Caco-2 (cell line): ENCODE results near the gene SREBF1. TPM values are rescaled to one million over a fixed set of nuclear protein-coding genes. Genes with fewer than 3 reads are reported as not detected.

Experiments used
- Bru-seq: library from RNA; stranded (reverse); fragments of 400-500 nt; gene quantifications from one replicate; lab custom pipeline; 2021; lab: Mats Ljungman, UMichigan
- BruChase-seq, 2 experiments: library from RNA; stranded (reverse); fragments of 400-500 nt; gene quantifications; one replicate each; lab custom pipeline; 2021; lab: Mats Ljungman, UMichigan
- BruUV-seq: library from RNA; stranded (reverse); fragments of 400-500 nt; replicated peaks from 2 replicates; lab custom pipeline; 2021; lab: Mats Ljungman, UMichigan
- CTCF ChIA-PET: fragments of 300-600 bp; sonication (Branson Sonifier 250); formaldehyde crosslinking; loops from one replicate; lab custom pipeline; 2022; ENCODE audit warnings: antibody characterized with exemption; lab: Charles Lee
- POLR2A ChIA-PET: fragments of 300-600 bp; sonication (Branson Sonifier 250); formaldehyde crosslinking; loops from one replicate; lab custom pipeline; 2022; ENCODE audit warnings: antibody characterized with exemption; lab: Charles Lee
- DNase-seq, 2 experiments: peaks; one replicate each; pipeline versions ENCODE4 v3.0.0 to v3.0.0-alpha.2; 2020 to 2022
- H3K27me3 ChIP-seq: replicated peaks from 2 replicates; pipeline ENCODE4 v1.6.0; 2011; ENCODE audit warnings: low read length; ENCODE audit not compliant: control insufficient read depth, insufficient read depth
- H3K36me3 ChIP-seq: 2 replicates; pipeline ENCODE4 v1.5.1; 2011; ENCODE audit warnings: low read length; ENCODE audit not compliant: control insufficient read depth, insufficient read depth
- H3K4me1 ChIP-seq: fragments of 250-450 bp; sonication (Bioruptor Pico); 2 replicates; pipeline ENCODE4 v1.5.1; 2020; ENCODE audit warnings: mild to moderate bottlenecking
- H3K4me3 ChIP-seq: 2 replicates; pipeline ENCODE4 v1.5.1; 2011; ENCODE audit warnings: low read depth, mild to moderate bottlenecking, control low read depth, low read length
- H3K9me3 ChIP-seq: fragments of 250-450 bp; sonication (Bioruptor Pico); 2 replicates; pipeline ENCODE4 v1.5.1; 2020; ENCODE audit warnings: mild to moderate bottlenecking, moderate library complexity
- H3K27ac Mint-ChIP-seq: one replicate; pipeline ENCODE4 v1.8.0; 2022; ENCODE audit warnings: mixed read lengths; ENCODE audit not compliant: unreplicated experiment
- H3K27me3 Mint-ChIP-seq: one replicate; pipeline ENCODE4 v1.8.0; 2022; ENCODE audit warnings: mixed read lengths; ENCODE audit not compliant: insufficient read depth, unreplicated experiment
- H3K36me3 Mint-ChIP-seq: one replicate; pipeline ENCODE4 v1.8.0; 2022; ENCODE audit warnings: mild to moderate bottlenecking, mixed read lengths; ENCODE audit not compliant: insufficient read depth, unreplicated experiment
- H3K4me1 Mint-ChIP-seq: one replicate; pipeline ENCODE4 v1.8.0; 2022; ENCODE audit warnings: low read depth, mixed read lengths; ENCODE audit not compliant: unreplicated experiment
- H3K4me3 Mint-ChIP-seq: one replicate; pipeline ENCODE4 v1.8.0; 2022; ENCODE audit warnings: mild to moderate bottlenecking, moderate library complexity, mixed read lengths; ENCODE audit not compliant: unreplicated experiment
- H3K9me3 Mint-ChIP-seq: one replicate; pipeline ENCODE4 v1.8.0; 2022; ENCODE audit warnings: mixed read lengths; ENCODE audit not compliant: unreplicated experiment
- intact Hi-C: fragments of 100-400 bp; cut with micrococcal nuclease; formaldehyde crosslinking; loops from one replicate; pipeline ENCODE4 v1.10.0; 2022; ENCODE audit not compliant: unreplicated experiment
- long read RNA-seq: library from polyadenylated mRNA; stranded (forward); transcript quantifications from one replicate; pipeline ENCODE4 v2.0.0, GENCODE V29; 2022
- total RNA-seq: library from RNA; stranded (reverse); gene quantifications from 2 replicates; pipeline ENCODE4 v1.2.3, GENCODE V29; 2022
- TF ChIP-seq, protein P1 (sequence below), 2 experiments: fragments of 200-600 bp in 1 of 2; IDR thresholded peaks; 1 replicate in 1 of 2; 2 replicates in 1 of 2; pipeline versions ENCODE4 v1.5.1 to v1.8.0; 2011 to 2022; ENCODE audit warnings: antibody characterized with exemption in 1 of 2, control low read depth in 1 of 2, inconsistent platforms in 1 of 2, low read depth in 1 of 2, low read length in 1 of 2, mild to moderate bottlenecking in 1 of 2, moderate library complexity in 1 of 2; ENCODE audit not compliant: insufficient read depth in 1 of 2, severe bottlenecking in 1 of 2, unreplicated experiment in 1 of 2

SREBF1 gene
- total RNA-seq = 109 and 118 TPM in 2 replicates
- percentile 80 among the genes with signal in this experiment for Bru-seq, nascent RNA
- BruChase-seq, experiment 1, labeled RNA remaining after a 2-hour chase = percentile 80 among the genes with signal in this experiment
- percentile 86 among the genes with signal in this experiment for BruChase-seq, experiment 2, labeled RNA remaining after a 6-hour chase
- long read RNA-seq, full-length matches to known transcripts = 63 of 145 reads
- long read RNA-seq, partial matches to known transcripts = 60 of 145 reads
- long read RNA-seq, other reads (novel, unspliced or antisense) = 22 of 145 reads

DNA sequence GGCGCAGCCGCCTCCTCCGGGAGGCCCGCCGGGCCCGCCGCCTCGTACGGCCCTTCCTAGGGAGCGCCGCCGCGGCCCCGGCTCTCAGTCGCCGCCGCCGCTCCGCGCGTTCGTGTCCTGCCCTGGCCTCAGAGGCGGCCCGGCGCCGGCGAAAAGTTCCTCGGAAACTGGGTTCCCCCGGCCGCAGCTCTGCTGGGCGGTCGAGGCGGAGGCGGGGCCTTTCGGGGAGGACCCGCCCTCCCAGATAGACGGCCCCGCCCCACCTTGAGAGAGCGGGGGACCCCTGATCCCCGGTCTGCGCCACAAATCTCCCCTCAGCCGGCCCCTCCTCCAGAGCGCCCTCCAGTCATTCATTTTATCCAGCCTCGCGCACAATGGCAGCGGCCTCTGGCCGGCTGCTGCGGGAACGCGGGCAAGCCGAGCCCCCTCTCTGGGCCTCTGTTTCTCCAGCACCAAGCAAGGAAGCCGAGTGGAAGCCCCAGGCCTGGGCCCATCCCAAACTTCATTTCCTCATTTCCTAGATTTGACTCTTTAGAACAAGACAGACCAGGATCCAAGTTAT is at the start of gene SREBF1:
Gene SREBF1, minus strand, starts transcription at position 169 of the 562 bp plus-strand sequence. CDS start 169 bp downstream, outside the sequence.
- peaks cover 58% of the 10 kb centered on the region for H3K36me3 Mint-ChIP-seq
- CTCF ChIA-PET = interaction anchor here (1.2 to 1.6 kb wide), 5 partner anchors 10 to 84 kb away, joined by 3 to 8 read pairs (median 4); no protein-coding TSS in a partner anchor
- H3K27me3 Mint-ChIP-seq = no peaks in the 10 kb centered on the region
- intact Hi-C loops = no loop called here
- no peaks in the 10 kb centered on the region for H3K9me3 Mint-ChIP-seq
- H3K9me3 ChIP-seq = no peaks in the 10 kb centered on the region
- TF ChIP-seq, protein P1, sequence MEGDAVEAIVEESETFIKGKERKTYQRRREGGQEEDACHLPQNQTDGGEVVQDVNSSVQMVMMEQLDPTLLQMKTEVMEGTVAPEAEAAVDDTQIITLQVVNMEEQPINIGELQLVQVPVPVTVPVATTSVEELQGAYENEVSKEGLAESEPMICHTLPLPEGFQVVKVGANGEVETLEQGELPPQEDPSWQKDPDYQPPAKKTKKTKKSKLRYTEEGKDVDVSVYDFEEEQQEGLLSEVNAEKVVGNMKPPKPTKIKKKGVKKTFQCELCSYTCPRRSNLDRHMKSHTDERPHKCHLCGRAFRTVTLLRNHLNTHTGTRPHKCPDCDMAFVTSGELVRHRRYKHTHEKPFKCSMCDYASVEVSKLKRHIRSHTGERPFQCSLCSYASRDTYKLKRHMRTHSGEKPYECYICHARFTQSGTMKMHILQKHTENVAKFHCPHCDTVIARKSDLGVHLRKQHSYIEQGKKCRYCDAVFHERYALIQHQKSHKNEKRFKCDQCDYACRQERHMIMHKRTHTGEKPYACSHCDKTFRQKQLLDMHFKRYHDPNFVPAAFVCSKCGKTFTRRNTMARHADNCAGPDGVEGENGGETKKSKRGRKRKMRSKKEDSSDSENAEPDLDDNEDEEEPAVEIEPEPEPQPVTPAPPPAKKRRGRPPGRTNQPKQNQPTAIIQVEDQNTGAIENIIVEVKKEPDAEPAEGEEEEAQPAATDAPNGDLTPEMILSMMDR (IDR thresholded peaks at IDR 0.05; ENCODE audit: insufficient read depth in 1 of 2, low read depth in 1 of 2, low read length in 1 of 2, severe bottlenecking in 1 of 2, unreplicated experiment in 1 of 2) = no peak
- POLR2A ChIA-PET = interaction anchor here (0.6 to 1.9 kb wide), 14 partner anchors 10 to 1398 kb away, joined by 3 to 18 read pairs (median 6); no protein-coding TSS in a partner anchor
- BruUV-seq = no TSS peak
- H3K4me1 ChIP-seq = peaks cover 49% of the 10 kb centered on the region
- no peaks in the 10 kb centered on the region; the same call in 1 of the 2 replicates for H3K36me3 ChIP-seq
- no peaks in the 10 kb centered on the region for H3K27me3 ChIP-seq
- H3K4me3 Mint-ChIP-seq = peak within 1 kb of the TSS; percentile 82
- peak; percentile 62 to 74 for DNase-seq
- peak within 1 kb of the TSS; percentile 98 for H3K27ac Mint-ChIP-seq
- H3K4me1 Mint-ChIP-seq = peaks cover 38% of the 10 kb centered on the region
- peak within 1 kb of the TSS; percentile 98 for H3K4me3 ChIP-seq

DNA sequence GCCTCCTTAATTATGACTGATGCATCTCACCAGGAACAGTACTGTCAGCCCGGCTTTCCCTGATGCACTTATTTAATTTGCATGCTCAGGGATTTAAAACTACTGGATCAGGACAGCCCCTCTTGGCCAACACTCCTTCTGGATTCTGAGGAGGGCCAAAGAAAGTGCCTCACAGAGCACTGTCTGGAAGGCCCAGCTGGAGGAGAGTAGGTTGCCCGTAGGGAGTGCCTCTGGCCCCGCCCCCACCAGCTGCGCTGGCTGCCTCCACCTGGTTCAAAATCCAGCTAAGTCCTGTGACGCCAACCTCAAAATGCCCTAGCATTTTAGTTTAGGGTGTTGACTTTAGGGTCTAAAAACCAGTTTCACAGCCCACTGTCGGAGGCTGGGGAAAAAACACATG is 49.4 kb upstream of the SREBF1 start:
- Histone ChIP-seq H3K27me3 (no peaks in the 10 kb centered on the region), H3K36me3 (no peaks in the 10 kb centered on the region; the same call in 1 of the 2 replicates), H3K9me3 (no peaks in the 10 kb centered on the region), H3K4me3 (no peak overlapping the region), H3K4me1 (no peaks in the 10 kb centered on the region)
- ChIA-PET POLR2A (interaction anchor here (0.6 kb wide), 1 partner anchor 176 kb away, joined by 3 read pairs; no protein-coding TSS in a partner anchor), CTCF (interaction anchor here (1.1 kb wide), 1 partner anchor 33 kb away, joined by 3 read pairs; no protein-coding TSS in a partner anchor)
- no peak overlapping the region for H3K27ac Mint-ChIP-seq
- TF ChIP-seq, protein P1 (IDR thresholded peaks at IDR 0.05; ENCODE audit: insufficient read depth in 1 of 2, low read depth in 1 of 2, low read length in 1 of 2, severe bottlenecking in 1 of 2, unreplicated experiment in 1 of 2) = no peak
- intact Hi-C loops = no loop called here
- H3K4me1 Mint-ChIP-seq = no peaks in the 10 kb centered on the region
- no TSS peak for BruUV-seq
- no peak for DNase-seq
- no peaks in the 10 kb centered on the region for H3K9me3 Mint-ChIP-seq
- H3K36me3 Mint-ChIP-seq = peaks cover 6% of the 10 kb centered on the region
- H3K27me3 Mint-ChIP-seq = no peaks in the 10 kb centered on the region
- H3K4me3 Mint-ChIP-seq = no peak overlapping the region
